ENCODE results near the gene FBXL17. TPM values are rescaled to one million over a fixed set of nuclear protein-coding genes. Genes with fewer than 3 reads are reported as not detected.

Gene FBXL17
- 8.8 and 10.6 TPM in 2 replicates for total RNA-seq

GRCh38 chr5:108381954-108382783 lies at the start of gene FBXL17:
Gene FBXL17, minus strand, starts transcription at chr5:108382098.

Small RNA genes lying within 50 kb of the gene (small RNA-seq; reads per million reads assigned to genes)
- not detected for gene RN7SKP122

Measured in vein endothelial cell (primary cell).